KMS-11 (cell line): ENCODE measurements around the gene POU5F2.

Experiments
- H2AFZ ChIP-seq: fragments of 200-600 bp; sonication (generic); 2 replicates; pipeline ENCODE4 v1.6.1; 2016; ENCODE audit warnings: antibody characterized with exemption, mixed run types, low read depth
- H3K27ac ChIP-seq: fragments of 200-600 bp; sonication (generic); 2 replicates; pipeline ENCODE4 v1.6.1; 2016; ENCODE audit warnings: mild to moderate bottlenecking, mixed run types
- H3K27me3 ChIP-seq: fragments of 200-600 bp; sonication (generic); 2 replicates; pipeline ENCODE4 v1.6.1; 2017; ENCODE audit warnings: mild to moderate bottlenecking, low read depth, mixed run types, moderate library complexity; ENCODE audit not compliant: insufficient read depth
- H3K36me3 ChIP-seq: fragments of 200-600 bp; sonication (generic); 2 replicates; pipeline ENCODE4 v1.6.1; 2017; ENCODE audit warnings: mild to moderate bottlenecking, mixed run types; ENCODE audit not compliant: insufficient read depth
- H3K4me1 ChIP-seq: fragments of 200-600 bp; sonication (generic); 2 replicates; pipeline ENCODE4 v1.6.1; 2016; ENCODE audit warnings: mild to moderate bottlenecking, low read depth, mixed run types; ENCODE audit not compliant: poor library complexity, severe bottlenecking
- H3K4me2 ChIP-seq: fragments of 200-600 bp; sonication (generic); 2 replicates; pipeline ENCODE4 v1.7.0; 2016; ENCODE audit warnings: mild to moderate bottlenecking, mixed run types
- H3K4me3 ChIP-seq: fragments of 200-600 bp; sonication (generic); IDR thresholded peaks from 2 replicates; pipeline ENCODE4 v1.6.1; 2017; ENCODE audit warnings: low read depth, low read length, mixed read lengths; ENCODE audit not compliant: insufficient read depth
- H3K79me2 ChIP-seq: fragments of 200-600 bp; sonication (generic); 2 replicates; pipeline ENCODE4 v1.6.1; 2016; ENCODE audit warnings: low read depth, mixed run types; ENCODE audit not compliant: insufficient read depth
- H3K9ac ChIP-seq: fragments of 200-600 bp; sonication (generic); 2 replicates; pipeline ENCODE4 v1.6.1; 2016; ENCODE audit warnings: mild to moderate bottlenecking, mixed run types
- H4K20me1 ChIP-seq: fragments of 200-600 bp; sonication (generic); 2 replicates; pipeline ENCODE4 v1.6.1; 2016; ENCODE audit warnings: mild to moderate bottlenecking, mixed run types; ENCODE audit not compliant: insufficient read depth
- TF ChIP-seq, protein P1 (sequence below): fragments of 200-600 bp; sonication (generic); conservative IDR thresholded peaks from 2 replicates; pipeline ENCODE4 v1.6.1; 2017; ENCODE audit warnings: low read depth, mild to moderate bottlenecking, antibody characterized with exemption, low read length, moderate library complexity, mixed read lengths

Gene POU5F2

GRCh38 chr5:93735378-93735777, 6.0 kb downstream of the POU5F2 start:
- Histone ChIP-seq H3K4me1 (no peaks in the 10 kb centered on the region), H3K27me3 (no peaks in the 10 kb centered on the region), H3K9ac (no peak overlapping the region), H4K20me1 (no peaks in the 10 kb centered on the region), H3K4me2 (no peak overlapping the region), H2AFZ (no peak overlapping the region), H3K79me2 (no peaks in the 10 kb centered on the region), H3K4me3 (no peak overlapping the region), H3K27ac (no peak overlapping the region), H3K36me3 (no peaks in the 10 kb centered on the region)
- TF ChIP-seq, protein P1, sequence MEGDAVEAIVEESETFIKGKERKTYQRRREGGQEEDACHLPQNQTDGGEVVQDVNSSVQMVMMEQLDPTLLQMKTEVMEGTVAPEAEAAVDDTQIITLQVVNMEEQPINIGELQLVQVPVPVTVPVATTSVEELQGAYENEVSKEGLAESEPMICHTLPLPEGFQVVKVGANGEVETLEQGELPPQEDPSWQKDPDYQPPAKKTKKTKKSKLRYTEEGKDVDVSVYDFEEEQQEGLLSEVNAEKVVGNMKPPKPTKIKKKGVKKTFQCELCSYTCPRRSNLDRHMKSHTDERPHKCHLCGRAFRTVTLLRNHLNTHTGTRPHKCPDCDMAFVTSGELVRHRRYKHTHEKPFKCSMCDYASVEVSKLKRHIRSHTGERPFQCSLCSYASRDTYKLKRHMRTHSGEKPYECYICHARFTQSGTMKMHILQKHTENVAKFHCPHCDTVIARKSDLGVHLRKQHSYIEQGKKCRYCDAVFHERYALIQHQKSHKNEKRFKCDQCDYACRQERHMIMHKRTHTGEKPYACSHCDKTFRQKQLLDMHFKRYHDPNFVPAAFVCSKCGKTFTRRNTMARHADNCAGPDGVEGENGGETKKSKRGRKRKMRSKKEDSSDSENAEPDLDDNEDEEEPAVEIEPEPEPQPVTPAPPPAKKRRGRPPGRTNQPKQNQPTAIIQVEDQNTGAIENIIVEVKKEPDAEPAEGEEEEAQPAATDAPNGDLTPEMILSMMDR = no peak

DNA sequence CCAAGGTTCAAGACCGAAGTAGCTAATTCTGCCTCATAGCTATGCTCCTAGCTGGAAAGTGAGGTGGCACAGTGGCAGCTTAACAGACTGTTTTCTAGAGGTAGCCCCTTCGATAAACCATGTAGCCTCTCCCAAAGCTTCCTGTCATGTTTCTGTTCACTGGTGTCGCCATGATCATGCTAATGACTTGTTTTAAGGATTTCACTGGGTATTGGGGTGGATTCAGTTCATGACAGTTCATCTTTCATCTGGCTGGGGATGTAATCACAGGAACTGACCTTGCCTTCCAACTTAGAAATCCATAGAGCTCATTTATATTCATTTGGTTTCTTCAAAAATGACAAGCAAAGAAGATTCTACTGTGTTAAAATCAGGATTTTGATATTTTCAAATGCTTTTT, 9.4 kb downstream of the POU5F2 start:
- Histone ChIP-seq H3K4me3 (no peak overlapping the region), H3K79me2 (no peaks in the 10 kb centered on the region), H4K20me1 (no peaks in the 10 kb centered on the region), H2AFZ (no peak overlapping the region), H3K4me2 (no peak overlapping the region), H3K9ac (no peak overlapping the region), H3K27ac (no peak overlapping the region), H3K36me3 (no peaks in the 10 kb centered on the region), H3K27me3 (no peaks in the 10 kb centered on the region), H3K4me1 (no peaks in the 10 kb centered on the region)
- TF ChIP-seq, protein P1 = no peak

- no peak overlapping the region for H3K27ac ChIP-seq
- H3K4me3 ChIP-seq = no peak overlapping the region
- H3K27me3 ChIP-seq = no peaks in the 10 kb centered on the region
- TF ChIP-seq, protein P1 = no peak
- no peak overlapping the region for H3K4me2 ChIP-seq
- no peak overlapping the region for H3K9ac ChIP-seq
- H4K20me1 ChIP-seq = no peaks in the 10 kb centered on the region
- H3K36me3 ChIP-seq = no peaks in the 10 kb centered on the region
- no peaks in the 10 kb centered on the region for H3K79me2 ChIP-seq
- H2AFZ ChIP-seq = no peak overlapping the region
- H3K4me1 ChIP-seq = no peaks in the 10 kb centered on the region
Measured at GRCh38 chr5:93726595-93726994, 14.8 kb downstream of the POU5F2 start.

GRCh38 chr5:93724791-93725190, 16.6 kb downstream of the POU5F2 start:
- Histone ChIP-seq H3K4me2 (no peak overlapping the region), H3K79me2 (no peaks in the 10 kb centered on the region), H3K27ac (no peak overlapping the region), H3K4me3 (no peak overlapping the region), H2AFZ (no peak overlapping the region), H3K9ac (no peak overlapping the region), H3K4me1 (no peaks in the 10 kb centered on the region), H4K20me1 (no peaks in the 10 kb centered on the region), H3K27me3 (no peaks in the 10 kb centered on the region), H3K36me3 (no peaks in the 10 kb centered on the region)
- TF ChIP-seq, protein P1 = no peak
